K562 (cell line): Measurements from ENCODE around the gene USP5. TPM values are rescaled to one million over a fixed set of nuclear protein-coding genes. Genes with fewer than 3 reads are reported as not detected.

Experiments
- FOXK2 ChIP-seq, 2 experiments: fragments of 450-650 bp; IDR thresholded peaks in 1 of 2; conservative IDR thresholded peaks in 1 of 2; 2 replicates each; pipeline ENCODE4 v1.6.1; 2016; ENCODE audit warnings: low read depth in 2 of 2, mild to moderate bottlenecking in 1 of 2
- HMGN3 ChIP-seq: IDR thresholded peaks from 2 replicates; pipeline ENCODE4 v1.6.1; 2011; ENCODE audit warnings: borderline replicate concordance, low read depth, mild to moderate bottlenecking, mixed read lengths, low read length; ENCODE audit not compliant: insufficient read length; ENCODE audit errors: extremely low read depth
- HMGXB4 ChIP-seq: sonication (generic); formaldehyde crosslinking; IDR thresholded peaks from 2 replicates; pipeline ENCODE4 v1.8.1; 2023; ENCODE audit warnings: mild to moderate bottlenecking, missing genetic modification reagents
- L3MBTL2 ChIP-seq: fragments of 450-650 bp; IDR thresholded peaks from 2 replicates; pipeline ENCODE4 v1.6.1; 2016; ENCODE audit warnings: mild to moderate bottlenecking, moderate library complexity
- MIER1 ChIP-seq: fragments of 450-650 bp; IDR thresholded peaks from 2 replicates; pipeline ENCODE4 v1.6.1; 2016; ENCODE audit warnings: antibody characterized with exemption, mild to moderate bottlenecking, low read depth
- RAD21 ChIP-seq, 2 experiments: fragments of 250-450 bp in 1 of 2; fragments of 450-650 bp in 1 of 2; sonication (Bioruptor Pico) in 1 of 2; formaldehyde crosslinking in 1 of 2; IDR thresholded peaks in 1 of 2; conservative IDR thresholded peaks in 1 of 2; 2 replicates each; pipeline versions ENCODE4 v1.4.0 to v1.8.0; 2020 to 2022; ENCODE audit warnings: mild to moderate bottlenecking in 2 of 2, moderate library complexity in 1 of 2
- RBM25 ChIP-seq: fragments of 200-400 bp; formaldehyde crosslinking; IDR thresholded peaks from 2 replicates; pipeline ENCODE4 v1.6.1; 2018; ENCODE audit warnings: low read length, low read depth, moderate library complexity; ENCODE audit not compliant: severe bottlenecking
- SOX6 ChIP-seq: fragments of 450-650 bp; IDR thresholded peaks from 2 replicates; pipeline ENCODE4 v1.6.1; 2014; ENCODE audit warnings: mild to moderate bottlenecking
- TEAD1 ChIP-seq, 2 experiments: fragments of 450-650 bp in 1 of 2; sonication (generic) in 1 of 2; formaldehyde crosslinking; IDR thresholded peaks; 2 replicates each; pipeline versions ENCODE4 v1.4.0 to v1.8.0; 2020 to 2022; ENCODE audit warnings: mild to moderate bottlenecking in 2 of 2, missing genetic modification reagents in 1 of 2
- TSC22D4 ChIP-seq: fragments of 450-650 bp; IDR thresholded peaks from 2 replicates; pipeline ENCODE4 v1.6.1; 2016; ENCODE audit warnings: missing genetic modification characterization, missing biosample characterization, control low read depth
- ZBTB2 ChIP-seq: fragments of 450-650 bp; IDR thresholded peaks from 2 replicates; pipeline ENCODE4 v1.6.1; 2016; ENCODE audit warnings: antibody characterized with exemption
- ZNF143 ChIP-seq: sonication (generic); formaldehyde crosslinking; IDR thresholded peaks from 2 replicates; pipeline ENCODE4 v1.9.0; 2022; ENCODE audit warnings: mild to moderate bottlenecking, missing genetic modification reagents
- ZSCAN32 ChIP-seq: fragments of 450-650 bp; formaldehyde crosslinking; IDR thresholded peaks from 2 replicates; pipeline ENCODE4 v1.4.0; 2020; ENCODE audit warnings: mild to moderate bottlenecking, moderate library complexity
- polyA plus RNA-seq, 8 experiments: library from polyadenylated mRNA; depleted of rRNA in 4 of 8; stranded (reverse) in 5 of 8; unstranded in 3 of 8; fragments of >200 nt; fragmentation: Nextera tagmentation in 2 of 8; fragmentation: Illumina TruSeq in 1 of 8; extraction: Ambion mirVana in 2 of 8; extraction: Trizol in 1 of 8; gene quantifications; 2 replicates each; pipeline versions ENCODE4 v1.2.1 to v1.2.3, GENCODE V29; 2011 to 2014; ENCODE audit warnings: inconsistent platforms in 1 of 8, missing spikeins in 1 of 8
- total RNA-seq, 7 experiments: library from RNA; depleted of rRNA in 6 of 7; stranded (reverse); fragments of >200 nt in 6 of 7; fragmentation: Illumina TruSeq in 2 of 7; extraction: Trizol in 2 of 7; gene quantifications; 2 replicates each; pipeline versions ENCODE4 v1.2.1 to v1.2.3, GENCODE V29; 2011 to 2021; ENCODE audit warnings: low replicate concordance in 1 of 7
- TF ChIP-seq, protein P1 (sequence below): sonication (generic); formaldehyde crosslinking; IDR thresholded peaks from 2 replicates; pipeline ENCODE4 v1.8.1; 2023; ENCODE audit warnings: mild to moderate bottlenecking, missing genetic modification reagents, moderate library complexity
- TF ChIP-seq, protein P2 (sequence below): fragments of 200-400 bp; formaldehyde crosslinking; IDR thresholded peaks from 2 replicates; pipeline ENCODE4 v1.6.1; 2017; ENCODE audit warnings: mild to moderate bottlenecking, low read depth, low read length, moderate library complexity
- TF ChIP-seq, protein P3 (sequence below): fragments of 450-650 bp; conservative IDR thresholded peaks from 2 replicates; pipeline ENCODE4 v1.6.1; 2016; ENCODE audit warnings: missing genetic modification characterization, low read depth, mild to moderate bottlenecking, control low read depth, missing compliant biosample characterization

The USP5 gene
- total and polyA plus RNA-seq, 9 of the 15 experiments (the other 6 are each of a cell fraction or from before 2014, with no cell fraction given): 1.4 to 107 (median 48.6) TPM

DNA sequence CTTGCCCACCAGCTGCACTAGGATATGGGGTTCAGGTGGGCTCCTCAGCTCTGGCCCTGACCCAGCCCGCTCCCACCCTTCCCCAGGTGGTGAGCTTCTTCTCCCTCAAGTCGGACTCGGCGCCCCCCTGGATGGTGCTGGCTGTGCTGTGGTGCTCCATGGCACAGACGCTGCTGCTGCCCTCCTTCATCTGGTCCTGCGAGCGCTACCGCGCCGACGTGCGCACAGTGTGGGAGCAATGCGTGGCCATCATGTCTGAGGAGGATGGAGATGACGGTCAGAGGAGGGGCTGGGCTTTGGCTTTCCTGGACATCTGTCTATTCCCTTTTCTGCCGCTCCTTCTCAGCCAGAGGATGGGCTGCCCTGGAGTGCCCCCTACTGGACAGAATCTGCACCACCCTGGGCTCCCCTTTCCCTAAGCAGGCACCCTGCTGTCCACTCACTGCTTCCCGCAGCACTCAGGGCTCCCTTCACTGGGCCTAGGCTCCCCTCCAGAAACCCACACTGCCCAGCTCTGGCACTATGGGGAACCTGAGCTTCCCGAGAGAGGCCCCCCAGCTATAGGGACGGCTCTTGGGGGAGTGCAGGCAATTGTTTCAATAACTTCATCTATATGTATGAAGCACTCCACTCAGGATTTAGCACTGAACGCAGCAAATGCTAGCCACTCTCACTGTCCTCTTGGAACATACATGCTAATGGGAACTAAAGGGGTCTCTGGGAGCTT lies 26.4 kb upstream of the USP5 start (continued):
- TF ChIP-seq, protein P1, sequence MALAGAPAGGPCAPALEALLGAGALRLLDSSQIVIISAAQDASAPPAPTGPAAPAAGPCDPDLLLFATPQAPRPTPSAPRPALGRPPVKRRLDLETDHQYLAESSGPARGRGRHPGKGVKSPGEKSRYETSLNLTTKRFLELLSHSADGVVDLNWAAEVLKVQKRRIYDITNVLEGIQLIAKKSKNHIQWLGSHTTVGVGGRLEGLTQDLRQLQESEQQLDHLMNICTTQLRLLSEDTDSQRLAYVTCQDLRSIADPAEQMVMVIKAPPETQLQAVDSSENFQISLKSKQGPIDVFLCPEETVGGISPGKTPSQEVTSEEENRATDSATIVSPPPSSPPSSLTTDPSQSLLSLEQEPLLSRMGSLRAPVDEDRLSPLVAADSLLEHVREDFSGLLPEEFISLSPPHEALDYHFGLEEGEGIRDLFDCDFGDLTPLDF (CRISPR knock-in tag): no peak
- TF ChIP-seq RAD21 (CRISPR knock-in tag; conservative IDR thresholded peaks at IDR 0.05 in 1 of 2, IDR thresholded peaks at IDR 0.05 in 1 of 2): peak; percentile 72 to 81
- TF ChIP-seq FOXK2 (conservative IDR thresholded peaks at IDR 0.05 in 1 of 2, IDR thresholded peaks at IDR 0.05 in 1 of 2; ENCODE audit: low read depth in 2 of 2): no peak
- TF ChIP-seq RBM25: no peak
- no peak for TF ChIP-seq ZNF143 (CRISPR knock-in tag)
- TF ChIP-seq, protein P2, sequence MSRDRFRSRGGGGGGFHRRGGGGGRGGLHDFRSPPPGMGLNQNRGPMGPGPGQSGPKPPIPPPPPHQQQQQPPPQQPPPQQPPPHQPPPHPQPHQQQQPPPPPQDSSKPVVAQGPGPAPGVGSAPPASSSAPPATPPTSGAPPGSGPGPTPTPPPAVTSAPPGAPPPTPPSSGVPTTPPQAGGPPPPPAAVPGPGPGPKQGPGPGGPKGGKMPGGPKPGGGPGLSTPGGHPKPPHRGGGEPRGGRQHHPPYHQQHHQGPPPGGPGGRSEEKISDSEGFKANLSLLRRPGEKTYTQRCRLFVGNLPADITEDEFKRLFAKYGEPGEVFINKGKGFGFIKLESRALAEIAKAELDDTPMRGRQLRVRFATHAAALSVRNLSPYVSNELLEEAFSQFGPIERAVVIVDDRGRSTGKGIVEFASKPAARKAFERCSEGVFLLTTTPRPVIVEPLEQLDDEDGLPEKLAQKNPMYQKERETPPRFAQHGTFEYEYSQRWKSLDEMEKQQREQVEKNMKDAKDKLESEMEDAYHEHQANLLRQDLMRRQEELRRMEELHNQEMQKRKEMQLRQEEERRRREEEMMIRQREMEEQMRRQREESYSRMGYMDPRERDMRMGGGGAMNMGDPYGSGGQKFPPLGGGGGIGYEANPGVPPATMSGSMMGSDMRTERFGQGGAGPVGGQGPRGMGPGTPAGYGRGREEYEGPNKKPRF: no peak
- no peak for TF ChIP-seq HMGXB4 (CRISPR knock-in tag)
- TF ChIP-seq TEAD1 (CRISPR knock-in tag; IDR thresholded peaks at IDR 0.05): peak; percentile 21 to 45; a peak in 1 of 4 replicates
- no peak for TF ChIP-seq MIER1
- no peak for TF ChIP-seq ZSCAN32 (CRISPR knock-in tag)
- TF ChIP-seq HMGN3: no peak
- no peak for TF ChIP-seq ZBTB2
- no peak for TF ChIP-seq TSC22D4 (tag)
- no peak for TF ChIP-seq L3MBTL2
- TF ChIP-seq, protein P3, sequence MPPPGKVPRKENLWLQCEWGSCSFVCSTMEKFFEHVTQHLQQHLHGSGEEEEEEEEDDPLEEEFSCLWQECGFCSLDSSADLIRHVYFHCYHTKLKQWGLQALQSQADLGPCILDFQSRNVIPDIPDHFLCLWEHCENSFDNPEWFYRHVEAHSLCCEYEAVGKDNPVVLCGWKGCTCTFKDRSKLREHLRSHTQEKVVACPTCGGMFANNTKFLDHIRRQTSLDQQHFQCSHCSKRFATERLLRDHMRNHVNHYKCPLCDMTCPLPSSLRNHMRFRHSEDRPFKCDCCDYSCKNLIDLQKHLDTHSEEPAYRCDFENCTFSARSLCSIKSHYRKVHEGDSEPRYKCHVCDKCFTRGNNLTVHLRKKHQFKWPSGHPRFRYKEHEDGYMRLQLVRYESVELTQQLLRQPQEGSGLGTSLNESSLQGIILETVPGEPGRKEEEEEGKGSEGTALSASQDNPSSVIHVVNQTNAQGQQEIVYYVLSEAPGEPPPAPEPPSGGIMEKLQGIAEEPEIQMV: no peak
- no peak for TF ChIP-seq SOX6
